DOHH2 (cell line): Measurements from ENCODE around the gene FRAS1.

Experiments used
- EZH2phosphoT487 ChIP-seq: fragments of 200-600 bp; sonication (generic); IDR thresholded peaks from 2 replicates; pipeline ENCODE4 v1.6.1; 2017; ENCODE audit warnings: borderline replicate concordance, mild to moderate bottlenecking, antibody characterized with exemption, low read length, moderate library complexity, mixed read lengths
- TF ChIP-seq, protein P1 (sequence below): fragments of 200-600 bp; sonication (generic); IDR thresholded peaks from one replicate; pipeline ENCODE4 v1.5.1; 2014; ENCODE audit warnings: antibody characterized with exemption, mild to moderate bottlenecking, low read depth, low read length; ENCODE audit not compliant: poor library complexity, severe bottlenecking

DNA sequence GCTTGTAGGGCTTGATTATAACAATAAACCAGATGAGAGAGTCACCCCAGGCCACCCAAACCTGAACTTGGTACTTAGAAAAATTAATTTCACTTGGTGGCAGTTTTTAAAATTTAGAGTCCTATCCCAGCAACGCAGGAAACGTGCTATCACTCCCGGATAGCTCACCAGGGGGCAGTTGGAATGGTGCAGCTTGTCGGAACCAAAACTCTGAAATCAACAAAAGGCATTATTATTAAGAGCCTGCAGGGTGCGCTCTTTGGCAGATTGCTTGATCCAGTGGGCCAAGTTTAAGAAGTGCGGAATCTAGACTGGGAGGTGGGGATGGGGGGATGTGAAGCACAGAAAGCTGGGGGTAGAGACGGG lies 2.4 kb downstream of the FRAS1 start:
- TF ChIP-seq, protein P1, sequence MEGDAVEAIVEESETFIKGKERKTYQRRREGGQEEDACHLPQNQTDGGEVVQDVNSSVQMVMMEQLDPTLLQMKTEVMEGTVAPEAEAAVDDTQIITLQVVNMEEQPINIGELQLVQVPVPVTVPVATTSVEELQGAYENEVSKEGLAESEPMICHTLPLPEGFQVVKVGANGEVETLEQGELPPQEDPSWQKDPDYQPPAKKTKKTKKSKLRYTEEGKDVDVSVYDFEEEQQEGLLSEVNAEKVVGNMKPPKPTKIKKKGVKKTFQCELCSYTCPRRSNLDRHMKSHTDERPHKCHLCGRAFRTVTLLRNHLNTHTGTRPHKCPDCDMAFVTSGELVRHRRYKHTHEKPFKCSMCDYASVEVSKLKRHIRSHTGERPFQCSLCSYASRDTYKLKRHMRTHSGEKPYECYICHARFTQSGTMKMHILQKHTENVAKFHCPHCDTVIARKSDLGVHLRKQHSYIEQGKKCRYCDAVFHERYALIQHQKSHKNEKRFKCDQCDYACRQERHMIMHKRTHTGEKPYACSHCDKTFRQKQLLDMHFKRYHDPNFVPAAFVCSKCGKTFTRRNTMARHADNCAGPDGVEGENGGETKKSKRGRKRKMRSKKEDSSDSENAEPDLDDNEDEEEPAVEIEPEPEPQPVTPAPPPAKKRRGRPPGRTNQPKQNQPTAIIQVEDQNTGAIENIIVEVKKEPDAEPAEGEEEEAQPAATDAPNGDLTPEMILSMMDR, result no peak
- no peak; the same call in 1 of the 2 replicates for TF ChIP-seq EZH2phosphoT487
